ENCODE results near the gene MCFD2.
"Not testable (repeated sequence)": the region's sequence is repeated elsewhere in the genome, so short reads cannot be mapped to it uniquely, and the experiment has no call there.

MCFD2 gene

GRCh38 chr2:46878240-46878877, 37.2 kb downstream of the MCFD2 start:
- H3K4me3 ChIP-seq (ENCODE audit: low read length) = no peak overlapping the region

GRCh38 chr2:46877619-46878113, 37.9 kb downstream of the MCFD2 start:
- no peak for TF ChIP-seq ZNF274 (IDR thresholded peaks at IDR 0.05; ENCODE audit: low read depth, low read length)
- H3K4me3 ChIP-seq (ENCODE audit: low read length) = no peak overlapping the region

More at GRCh38 chr2:46878240-46878877, 37.2 kb downstream of the MCFD2 start:
- TF ChIP-seq ZNF274 (IDR thresholded peaks at IDR 0.05; ENCODE audit: low read depth, low read length) = no peak

- no peak overlapping the region for H3K4me3 ChIP-seq (ENCODE audit: low read length)
- TF ChIP-seq ZNF274 (IDR thresholded peaks at IDR 0.05; ENCODE audit: low read depth, low read length) = no peak
Measured at GRCh38 chr2:46876741-46877384, 38.7 kb downstream of the MCFD2 start.

- H3K4me3 ChIP-seq (ENCODE audit: low read length) = not testable (repeated sequence)
Measured at GRCh38 chr2:46875962-46876689, 39.5 kb downstream of the MCFD2 start.

- TF ChIP-seq ZNF274 (IDR thresholded peaks at IDR 0.05; ENCODE audit: low read depth, low read length) = no peak
- no peak overlapping the region for H3K4me3 ChIP-seq (ENCODE audit: low read length)
Measured at GRCh38 chr2:46875226-46875899, 40.2 kb downstream of the MCFD2 start.

GRCh38 chr2:46874236-46874929, 41.2 kb downstream of the MCFD2 start:
- no peak for TF ChIP-seq ZNF274 (IDR thresholded peaks at IDR 0.05; ENCODE audit: low read depth, low read length)
- no peak overlapping the region for H3K4me3 ChIP-seq (ENCODE audit: low read length)

GRCh38 chr2:46873604-46874068, 42.0 kb downstream of the MCFD2 start:
- TF ChIP-seq ZNF274 (IDR thresholded peaks at IDR 0.05; ENCODE audit: low read depth, low read length) = no peak
- H3K4me3 ChIP-seq (ENCODE audit: low read length) = no peak overlapping the region

- TF ChIP-seq ZNF274 (IDR thresholded peaks at IDR 0.05; ENCODE audit: low read depth, low read length) = no peak
- no peak overlapping the region for H3K4me3 ChIP-seq (ENCODE audit: low read length)
Measured at GRCh38 chr2:46872902-46873603, 42.6 kb downstream of the MCFD2 start.

- H3K4me3 ChIP-seq (ENCODE audit: low read length) = no peak overlapping the region
Measured at GRCh38 chr2:46871976-46872381, 43.6 kb downstream of the MCFD2 start.

GRCh38 chr2:46870051-46870839, 45.4 kb downstream of the MCFD2 start:
- no peak overlapping the region for H3K4me3 ChIP-seq (ENCODE audit: low read length)
- no peak for TF ChIP-seq ZNF274 (IDR thresholded peaks at IDR 0.05; ENCODE audit: low read depth, low read length)

More at GRCh38 chr2:46871976-46872381, 43.6 kb downstream of the MCFD2 start:
- TF ChIP-seq ZNF274 (IDR thresholded peaks at IDR 0.05; ENCODE audit: low read depth, low read length) = no peak

GRCh38 chr2:46869621-46870020, 46.0 kb downstream of the MCFD2 start:
- no peak overlapping the region for H3K4me3 ChIP-seq (ENCODE audit: low read length)
- no peak for TF ChIP-seq ZNF274 (IDR thresholded peaks at IDR 0.05; ENCODE audit: low read depth, low read length)

- TF ChIP-seq ZNF274 (IDR thresholded peaks at IDR 0.05; ENCODE audit: low read depth, low read length) = no peak
- no peak overlapping the region for H3K4me3 ChIP-seq (ENCODE audit: low read length)
Measured at GRCh38 chr2:46866770-46867246, 48.8 kb downstream of the MCFD2 start.
